Gastroesophageal sphincter (tissue), 3 donors: ENCODE data around the gene PDZK1.

ENCODE experiments used
- CTCF ChIP-seq, 4 experiments: fragments of 200-600 bp in 2 of 4; fragments of 450-650 bp in 2 of 4; sonication (generic) in 1 of 4; IDR thresholded peaks; one replicate each; pipeline ENCODE4 v1.5.1; 2017 to 2019; ENCODE audit warnings: antibody characterized with exemption in 4 of 4, mild to moderate bottlenecking in 2 of 4, moderate library complexity in 2 of 4
- POLR2A ChIP-seq, 2 donors: fragments of 450-650 bp; IDR thresholded peaks; one replicate each; pipeline ENCODE4 v1.6.1; 2017; ENCODE audit warnings: antibody characterized with exemption in 2 of 2, mild to moderate bottlenecking in 2 of 2, moderate library complexity in 1 of 2

GRCh38 chr1:145702826-145703225 lies 4.3 kb downstream of the PDZK1 start:
- TF ChIP-seq CTCF (IDR thresholded peaks at IDR 0.05) = no peak
- TF ChIP-seq POLR2A (IDR thresholded peaks at IDR 0.05) = no peak
